Esophagus squamous epithelium (tissue), 5 donors: ENCODE results near the gene SIK1. TPM values are rescaled to one million over a fixed set of nuclear protein-coding genes. Genes with fewer than 3 reads are reported as not detected.

ENCODE experiments used
- DNase-seq: peaks from one replicate; lab custom pipeline; 2025; lab: John Stamatoyannopoulos, UW
- H3K27ac ChIP-seq, 4 donors: fragments of 200-600 bp; sonication (generic); one replicate each; pipeline ENCODE4 v1.5.1; 2016 to 2019; ENCODE audit warnings: mild to moderate bottlenecking in 1 of 4
- H3K27me3 ChIP-seq, 4 donors: fragments of 200-600 bp; sonication (generic); 1 replicate in 3 of 4; 2 replicates in 1 of 4; pipeline versions ENCODE4 v1.5.1 to v1.6.0; 2017 to 2021; ENCODE audit warnings: antibody characterized with exemption in 1 of 4
- H3K36me3 ChIP-seq, 3 donors: fragments of 200-600 bp; sonication (generic); one replicate each; pipeline ENCODE4 v1.5.1; 2016 to 2019
- H3K4me1 ChIP-seq, 3 donors: fragments of 200-600 bp; sonication (generic); one replicate each; pipeline ENCODE4 v1.5.1; 2017 to 2019
- H3K4me3 ChIP-seq, 4 donors: fragments of 200-600 bp; sonication (generic); 1 replicate in 3 of 4; 2 replicates in 1 of 4; pipeline ENCODE4 v1.5.1; 2016 to 2019; ENCODE audit warnings: mild to moderate bottlenecking in 2 of 4, moderate library complexity in 1 of 4
- H3K9me3 ChIP-seq, 3 donors: fragments of 200-600 bp; sonication (generic); one replicate each; pipeline ENCODE4 v1.5.1; 2016 to 2019
- POLR2A ChIP-seq, 4 donors: fragments of 450-650 bp; IDR thresholded peaks; one replicate each; pipeline ENCODE4 v1.6.1; 2017; ENCODE audit warnings: antibody characterized with exemption in 4 of 4, mild to moderate bottlenecking in 4 of 4, moderate library complexity in 3 of 4
- WGBS, 2 donors: methylation state at CpG; one replicate each; pipeline ENCODE4 v1.1.5; 2018; 5-methylcytosine and 5-hydroxymethylcytosine counted together
- intact Hi-C: fragments of 100-400 bp; cut with DNase I; formaldehyde crosslinking; loops from one replicate; pipeline ENCODE4 v1.15.0; 2022
- total RNA-seq, 4 donors: library from RNA; depleted of rRNA; stranded (reverse); fragments of >200 nt; gene quantifications; one replicate each; pipeline ENCODE4 v1.1.0, GENCODE V29; 2016
- TF ChIP-seq, protein P1 (sequence below), 6 experiments: fragments of 450-650 bp in 4 of 6; fragments of 200-600 bp in 2 of 6; sonication (generic) in 2 of 6; IDR thresholded peaks; one replicate each; pipeline ENCODE4 v1.5.1; 2016 to 2019; ENCODE audit warnings: antibody characterized with exemption in 6 of 6, mild to moderate bottlenecking in 4 of 6, moderate library complexity in 4 of 6
- donor health status: DM: yes; HTN: yes; CAD: no.

Gene SIK1
- total RNA-seq, 4 donors from 2014 or later: 0.09 to 3.6 (median 2.0) TPM

DNA sequence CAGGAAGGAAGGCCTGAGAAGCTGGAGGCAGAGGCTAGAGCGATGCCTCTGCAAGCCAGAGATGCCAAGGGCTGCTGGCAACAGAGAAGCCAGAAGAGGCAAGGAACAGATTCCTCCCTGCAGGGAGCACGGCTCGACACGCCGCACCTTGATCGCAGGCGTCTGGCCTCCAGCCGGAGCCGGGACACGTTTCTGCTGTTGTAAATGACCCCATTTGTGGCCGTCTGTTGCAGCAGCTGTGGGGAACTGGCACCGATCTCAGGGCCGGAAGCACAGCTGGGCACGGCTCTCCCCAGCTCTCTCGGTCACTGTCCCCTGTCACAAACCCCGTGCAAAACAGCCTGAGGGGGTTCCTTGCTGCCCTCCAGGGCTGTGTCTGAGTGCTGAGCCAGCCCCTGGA lies 59.6 kb downstream of the SIK1 start:
- intact Hi-C loops: no loop called here
- H3K9me3 ChIP-seq: no peaks in the 10 kb centered on the region
- peaks cover 22 to 55% (median 27%) of the 10 kb centered on the region in 3 donors for H3K4me1 ChIP-seq
- no peaks in the 10 kb centered on the region for H3K36me3 ChIP-seq
- no peak overlapping the region for H3K4me3 ChIP-seq
- no peak for TF ChIP-seq POLR2A (IDR thresholded peaks at IDR 0.05)
- TF ChIP-seq, protein P1, sequence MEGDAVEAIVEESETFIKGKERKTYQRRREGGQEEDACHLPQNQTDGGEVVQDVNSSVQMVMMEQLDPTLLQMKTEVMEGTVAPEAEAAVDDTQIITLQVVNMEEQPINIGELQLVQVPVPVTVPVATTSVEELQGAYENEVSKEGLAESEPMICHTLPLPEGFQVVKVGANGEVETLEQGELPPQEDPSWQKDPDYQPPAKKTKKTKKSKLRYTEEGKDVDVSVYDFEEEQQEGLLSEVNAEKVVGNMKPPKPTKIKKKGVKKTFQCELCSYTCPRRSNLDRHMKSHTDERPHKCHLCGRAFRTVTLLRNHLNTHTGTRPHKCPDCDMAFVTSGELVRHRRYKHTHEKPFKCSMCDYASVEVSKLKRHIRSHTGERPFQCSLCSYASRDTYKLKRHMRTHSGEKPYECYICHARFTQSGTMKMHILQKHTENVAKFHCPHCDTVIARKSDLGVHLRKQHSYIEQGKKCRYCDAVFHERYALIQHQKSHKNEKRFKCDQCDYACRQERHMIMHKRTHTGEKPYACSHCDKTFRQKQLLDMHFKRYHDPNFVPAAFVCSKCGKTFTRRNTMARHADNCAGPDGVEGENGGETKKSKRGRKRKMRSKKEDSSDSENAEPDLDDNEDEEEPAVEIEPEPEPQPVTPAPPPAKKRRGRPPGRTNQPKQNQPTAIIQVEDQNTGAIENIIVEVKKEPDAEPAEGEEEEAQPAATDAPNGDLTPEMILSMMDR (IDR thresholded peaks at IDR 0.05): no peak
- no peak overlapping the region for H3K27ac ChIP-seq
- no peaks in the 10 kb centered on the region for H3K27me3 ChIP-seq
- WGBS, 2 donors: 61 to 70% methylated on average over 6 to 7 of the region's 16 CpGs
- no peak for DNase-seq

GRCh38 chr21:43366656-43367055 lies 60.3 kb downstream of the SIK1 start:
- H3K27me3 ChIP-seq: no peaks in the 10 kb centered on the region
- no peak for DNase-seq
- 73 to 84% methylated on average over 11 to 12 of the region's 19 CpGs for WGBS, 2 donors
- peaks cover 28 to 55% (median 33%) of the 10 kb centered on the region in 3 donors for H3K4me1 ChIP-seq
- no peaks in the 10 kb centered on the region for H3K36me3 ChIP-seq
- H3K4me3 ChIP-seq: no peak overlapping the region
- H3K9me3 ChIP-seq: no peaks in the 10 kb centered on the region
- TF ChIP-seq, protein P1 (IDR thresholded peaks at IDR 0.05): no peak
- TF ChIP-seq POLR2A (IDR thresholded peaks at IDR 0.05): no peak
- intact Hi-C loops: no loop called here
- no peak overlapping the region for H3K27ac ChIP-seq

DNA sequence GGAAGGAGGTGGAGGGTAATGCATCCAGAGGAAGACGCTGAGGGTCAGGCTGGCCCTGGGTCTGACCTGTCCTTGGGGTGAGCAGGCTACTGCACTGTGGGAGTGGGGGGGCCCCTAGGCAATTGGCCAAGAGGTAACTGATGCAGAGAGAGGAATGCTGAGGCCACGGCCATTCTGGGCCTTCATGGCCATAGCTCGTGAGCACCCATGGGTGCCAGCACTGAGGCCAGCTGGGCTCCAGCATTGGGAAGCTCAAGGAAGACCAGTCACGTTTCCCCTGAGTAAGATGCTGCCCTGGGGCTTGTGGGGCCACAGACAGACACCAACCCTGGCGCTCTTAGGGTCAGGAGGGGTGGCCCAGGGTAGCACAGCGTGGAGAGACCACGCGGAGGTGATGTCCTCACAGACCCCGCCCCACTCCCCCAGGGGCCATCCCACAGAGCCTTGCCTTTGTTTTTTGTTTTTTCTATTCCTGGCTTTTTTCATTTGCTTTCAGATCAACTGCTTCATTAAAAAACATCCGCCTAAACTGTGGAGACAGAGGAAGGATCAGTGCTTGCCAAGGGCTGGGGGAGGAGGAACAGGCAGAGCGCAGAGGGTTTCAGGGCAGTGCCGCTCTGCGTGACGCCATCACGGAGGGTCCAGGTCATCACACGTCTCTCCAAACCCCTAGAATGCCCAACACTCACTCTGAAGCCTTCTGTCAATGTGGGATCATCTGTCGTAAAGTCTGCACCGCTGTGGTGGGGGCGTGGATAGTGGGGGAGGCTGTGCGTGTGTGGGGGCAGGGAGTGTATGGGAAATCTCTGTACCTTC lies 61.1 kb downstream of the SIK1 start:
- Histone ChIP-seq H3K9me3 (no peaks in the 10 kb centered on the region), H3K4me3 (no peak overlapping the region), H3K36me3 (no peaks in the 10 kb centered on the region), H3K4me1 (peaks cover 37 to 55% (median 39%) of the 10 kb centered on the region in 3 donors), H3K27me3 (no peaks in the 10 kb centered on the region), H3K27ac (no peak overlapping the region)
- TF ChIP-seq, protein P1 (IDR thresholded peaks at IDR 0.05): no peak
- no peak for TF ChIP-seq POLR2A (IDR thresholded peaks at IDR 0.05)
- DNase-seq: no peak
- intact Hi-C loops: no loop called here
- 87 to 88% methylated on average over 19 to 20 of the region's 20 CpGs for WGBS, 2 donors

DNA sequence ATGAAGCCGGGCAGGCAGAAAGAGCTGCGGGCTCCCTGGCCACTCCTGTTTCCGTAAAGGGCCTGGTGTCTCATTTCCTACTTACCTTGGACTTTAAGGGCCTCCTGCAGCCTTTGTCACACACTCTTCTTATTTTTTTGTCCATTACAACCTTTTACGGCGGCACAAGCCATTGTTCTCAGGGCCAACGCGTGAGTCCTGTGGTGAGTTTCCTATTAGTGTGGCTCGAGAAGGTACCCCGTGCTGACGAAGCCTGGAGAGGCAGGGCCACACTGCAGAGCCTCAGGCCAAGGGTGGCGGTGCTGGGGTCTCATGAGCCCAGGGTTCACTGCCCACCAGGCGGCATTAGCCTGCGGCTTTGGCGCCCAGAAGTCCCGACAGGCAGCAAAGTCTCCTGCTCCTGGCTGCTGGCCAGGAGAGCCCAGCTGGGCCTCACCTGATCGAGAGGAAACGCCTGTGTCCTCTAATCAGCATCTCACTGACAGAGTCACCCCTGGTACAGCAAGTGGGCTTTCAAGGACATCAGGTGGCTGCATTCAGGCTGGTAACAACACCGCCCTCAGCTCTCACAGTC lies 62.0 kb downstream of the SIK1 start:
- H3K27ac ChIP-seq: no peak overlapping the region
- TF ChIP-seq, protein P1 (IDR thresholded peaks at IDR 0.05): no peak
- no peaks in the 10 kb centered on the region for H3K27me3 ChIP-seq
- no peak for DNase-seq
- H3K4me1 ChIP-seq: peaks cover 30 to 51% (median 32%) of the 10 kb centered on the region in 3 donors
- 77 to 83% methylated on average over 6 to 11 of the region's 18 CpGs for whole genome bisulfite sequencing, 2 donors
- no peaks in the 10 kb centered on the region for H3K36me3 ChIP-seq
- intact Hi-C loops: no loop called here
- H3K9me3 ChIP-seq: no peaks in the 10 kb centered on the region
- no peak overlapping the region for H3K4me3 ChIP-seq

Other genes with a start within 250 kb of the SIK1 start
- 1 to 10 TPM in 1 of 4 donors, under 1 TPM in 2, not detected in 1; 0.35 to 1.1 (median 0.76) TPM for gene HSF2BP, start 232.4 kb upstream of the SIK1 start, total RNA-seq
- gene RRP1B, start 232.4 kb upstream of the SIK1 start, total RNA-seq: 10 to 100 TPM; 13.3 to 23.4 (median 22.5) TPM